Activated T-helper 9 cell treated with anti-CD3 and anti-CD28 coated beads, Interleukin-2, amount 50 U/mL, for 16 hours (primary cell): ENCODE results near the gene ABHD17C.

Experiments used
- DNase-seq: peaks from one replicate; pipeline ENCODE4 v3.0.0-alpha.2; 2020; ENCODE audit warnings: low read depth

Gene ABHD17C

DNA sequence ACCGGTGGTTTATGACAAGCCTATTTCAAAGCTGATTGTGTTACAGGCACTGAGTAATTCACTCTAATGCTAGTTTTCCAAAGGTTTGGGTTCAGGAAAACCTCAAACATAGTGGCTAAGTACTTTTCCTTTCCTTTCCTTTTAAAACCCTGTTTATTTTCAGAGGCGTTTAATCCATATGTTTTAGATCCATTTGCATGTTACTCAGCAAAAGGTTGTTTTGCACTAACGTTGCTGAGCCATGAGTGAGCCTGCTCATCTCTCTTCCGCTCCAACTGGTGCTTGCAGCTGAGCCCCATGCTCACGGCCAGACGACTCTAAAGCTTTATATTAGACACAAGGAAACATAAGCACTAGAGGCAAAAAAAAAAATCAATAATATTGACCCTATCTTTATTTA is 93.4 kb downstream of the ABHD17C start:
- no peak for DNase-seq

GRCh38 chr15:80789296-80789695 is 94.2 kb downstream of the ABHD17C start:
- DNase-seq, result no peak

GRCh38 chr15:80789796-80790195 is 94.7 kb downstream of the ABHD17C start:
- no peak for DNase-seq

DNA sequence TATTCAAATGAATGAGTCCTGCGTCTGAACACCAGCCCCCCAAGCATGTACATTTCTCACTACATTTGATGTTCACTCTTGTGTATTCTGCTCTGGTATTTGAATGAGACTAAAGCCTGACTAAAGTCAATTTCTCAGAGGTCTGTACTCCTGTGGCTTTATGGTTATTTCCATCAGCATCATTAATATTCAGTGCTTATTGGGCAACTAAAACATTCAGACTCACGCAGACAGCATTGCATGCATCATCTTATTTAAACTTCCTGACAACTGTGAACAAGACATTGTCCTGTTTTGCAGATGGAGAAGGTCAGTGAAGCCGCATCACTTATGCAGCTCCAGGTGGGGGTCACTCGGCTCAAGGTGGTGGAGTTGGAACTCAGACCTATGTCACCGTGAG is 95.1 kb downstream of the ABHD17C start:
- no peak for DNase-seq

DNA sequence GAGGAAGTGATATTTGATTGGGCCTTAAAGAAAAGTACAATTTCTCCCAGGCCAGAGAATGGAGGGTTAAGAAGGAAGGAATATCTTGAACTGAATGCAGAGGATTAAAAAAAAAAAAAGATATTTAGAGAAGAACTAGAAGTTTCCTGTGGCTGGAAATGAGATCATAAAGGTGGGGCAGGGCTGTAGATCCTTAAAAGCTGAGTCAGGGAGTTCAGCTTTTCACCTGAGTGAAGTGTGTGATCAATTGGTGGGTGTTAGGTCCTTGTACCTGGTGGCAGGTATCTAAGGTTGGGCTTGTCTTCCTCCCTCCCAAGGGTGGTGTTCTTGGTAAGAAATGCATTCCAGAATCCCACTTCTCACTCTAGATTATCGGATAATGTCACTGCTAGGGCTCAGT is 95.9 kb downstream of the ABHD17C start:
- no peak for DNase-seq

DNA sequence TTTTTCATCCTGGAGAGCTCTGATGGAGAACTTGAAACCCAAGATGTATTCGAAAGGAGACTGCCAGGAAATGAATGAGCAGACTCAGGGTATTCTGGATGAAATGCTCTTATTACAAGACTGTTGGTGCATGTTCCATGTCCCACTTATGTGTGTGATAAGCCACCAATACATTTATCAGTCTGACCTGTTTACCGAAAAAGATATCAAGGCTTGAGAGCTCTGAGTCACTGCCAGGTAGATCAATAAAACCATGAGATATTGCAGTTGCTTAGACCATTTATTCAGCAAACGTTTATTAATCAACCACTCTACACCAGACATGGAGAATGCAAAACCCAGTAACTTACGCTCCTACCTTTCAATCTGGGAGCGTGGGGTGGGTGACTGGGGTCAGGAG is 101.3 kb downstream of the ABHD17C start:
- DNase-seq, result no peak

GRCh38 chr15:80798911-80799310 is 103.8 kb downstream of the ABHD17C start:
- no peak for DNase-seq

GRCh38 chr15:80800067-80800466 is 105.0 kb downstream of the ABHD17C start:
- no peak for DNase-seq

- no peak for DNase-seq
These were observed 107.0 kb downstream of the ABHD17C start for GRCh38 chr15:80801891-80802680.

GRCh38 chr15:80803580-80804525 is 108.7 kb downstream of the ABHD17C start:
- no peak for DNase-seq

DNA sequence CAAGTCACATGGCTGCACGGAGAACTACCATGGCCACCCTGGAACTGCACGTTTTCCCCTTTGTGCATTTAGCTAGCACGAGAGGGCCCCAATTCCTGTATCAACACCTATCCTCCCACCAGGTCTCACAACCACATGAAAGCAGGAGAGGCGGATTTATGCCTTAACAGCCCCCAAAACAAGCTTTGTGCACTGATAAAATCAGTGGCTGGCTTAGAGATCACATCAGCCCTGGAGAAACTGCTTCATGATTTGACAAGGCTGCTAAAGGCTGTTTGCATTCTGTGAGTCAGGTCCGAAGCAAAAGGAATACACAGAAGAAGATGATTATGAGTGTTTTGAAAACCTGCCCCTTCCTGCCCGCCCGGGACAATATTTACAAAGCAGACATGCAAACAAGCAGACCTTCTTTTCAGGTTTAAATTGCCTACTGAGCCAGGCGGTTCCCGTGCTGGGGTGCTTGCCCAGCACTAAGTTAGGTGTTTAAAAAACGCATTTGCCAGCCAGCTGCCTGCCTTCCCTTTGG is 109.9 kb downstream of the ABHD17C start:
- no peak for DNase-seq
